ENCODE data around the gene BRICD5.
A peak's percentile ranks its signal among the peaks of the same experiment; 100 is the strongest.

Gene BRICD5

GRCh38 chr16:2160915-2161551 lies 49.6 kb downstream of the BRICD5 start:
- TF ChIP-seq Cebpa-rat (IDR thresholded peaks at IDR 0.05): peak in 1 of 11 experiments; percentile 26; a peak in 2 of 22 replicates
- Histone ChIP-seq H3K4me1 (peaks cover 54 to 66% (median 61%) of the 10 kb centered on the region in 10 experiments), H3K27me3 (no peaks in the 10 kb centered on the region), H3K9me3 (replicated peaks in 1 of 11) (peaks cover 0 to 25% (median 15%) of the 10 kb centered on the region in 11 experiments; a peak in 15 of 22 replicates), H4K20me1 (peaks cover 76 to 97% (median 88%) of the 10 kb centered on the region in 11 experiments), H3K27ac (peak overlapping the region; percentile 9 to 91 (median 76); a peak in 19 of 22 replicates), H3K9ac (peak overlapping the region; percentile 60 to 94 (median 74)), H3K4me2 (peak overlapping the region; percentile 95 to 100 (median 100)), H3K4me3 (peak overlapping the region in 9 of 10 experiments; percentile 28 to 61 (median 54); a peak in 16 of 20 replicates), H3K36me3 (peaks cover 17 to 53% (median 40%) of the 10 kb centered on the region in 11 experiments)

All from BLaER1 treated with 17β-estradiol and CSF1 and Interleukin-3, amounts not matched to agents 10 nM and 100 nM (cell line).